Heart left ventricle (tissue), 13 donors: ENCODE measurements around the gene PPP2R5B.

Experiments used
- CTCF ChIP-seq, 12 donors: fragments of 200-600 bp; sonication (generic) in 4 of 12; IDR thresholded peaks; one replicate each; pipeline versions ENCODE4 v1.5.0 to v1.8.0; 2018 to 2022; ENCODE audit warnings: antibody characterized with exemption in 12 of 12, mild to moderate bottlenecking in 5 of 12
- POLR2A ChIP-seq, 2 donors: fragments of 450-650 bp; IDR thresholded peaks; one replicate each; pipeline ENCODE4 v1.6.1; 2017; ENCODE audit warnings: antibody characterized with exemption in 2 of 2, mild to moderate bottlenecking in 2 of 2, moderate library complexity in 2 of 2
- donor health status: ischemic (EF 13 %, LVEDD 7.1; RV severe dilation, severe dysfunction).
- donor health status: DM: no; HTN: yes; CAD: no.
- donor health status: DM: no; HTN: no; CAD: no.
- donor health status: ischemic (EF 25% LVEDD 6.9; RV normal size, moderate dysfunction).
- donor health status: ischemic (EF 25% LVEDD 5.7; RV mildly dilated, moderate dysfunction).
- donor health status: ischemic (EF 35%, LVEDD 5.7; RV mildly dilated, moderate dysfunction).
- donor health status: nonischemic (EF 11% LVEDD 7.7; RV severe dilation, severe dysfunction).
- donor health status: DM: yes; HTN: yes; CAD: no.
- donor health status: PGD.
- donor health status: ischemic (EF 29% LVEDD 5.4; RV normal size, mild dysfunction).
- donor health status: nonischemic (EF 23%, LVEDD 6.1; RV moderate dilation, normal function).

DNA sequence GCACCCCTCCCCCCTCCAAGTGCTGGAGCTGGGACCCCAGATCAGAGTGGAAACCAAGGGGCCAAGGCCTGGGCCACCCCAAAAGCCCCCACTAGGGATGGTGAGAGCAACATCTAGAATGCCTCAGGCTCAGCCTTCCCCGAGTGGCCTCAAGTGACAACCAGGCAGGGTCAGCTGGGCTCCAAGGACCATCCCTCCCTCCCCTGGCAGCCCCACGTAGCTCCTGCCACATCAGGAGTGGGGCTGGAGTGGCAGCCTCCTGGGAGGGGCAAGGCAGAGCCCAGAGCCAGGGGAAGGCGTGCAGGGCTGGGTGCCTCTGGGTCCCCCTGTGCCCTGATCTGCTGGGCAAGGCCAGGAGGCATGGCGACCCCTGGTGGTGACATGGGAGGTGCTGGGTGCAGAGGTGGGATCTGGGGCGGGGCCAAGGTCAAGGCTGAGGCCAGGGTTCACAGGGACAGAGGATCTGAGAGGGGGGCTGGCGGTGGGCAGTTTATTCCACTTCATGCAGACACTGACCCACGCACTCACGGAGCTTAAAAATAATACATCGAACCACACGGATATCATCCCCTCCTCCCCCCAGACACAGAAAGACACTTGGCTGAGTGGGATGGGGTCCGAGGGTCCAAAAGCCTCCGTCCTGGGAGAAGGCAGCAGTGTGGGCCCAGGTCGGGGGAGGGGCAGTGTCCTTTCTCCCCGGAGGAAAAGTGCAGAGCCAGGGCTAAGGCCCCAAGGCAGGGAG is 30.2 kb upstream of the PPP2R5B start:
- TF ChIP-seq POLR2A (IDR thresholded peaks at IDR 0.05) (no peak), CTCF (IDR thresholded peaks at IDR 0.05) (peak; percentile 86 to 95 (median 90))
